T-helper 2 cell (primary cell): ENCODE data around the gene ST6GAL1.

Source experiments
- DNase-seq, 5 experiments: peaks; one replicate each; pipeline versions ENCODE4 v3.0.0 to v3.0.0-alpha.2; 2012 to 2022

The ST6GAL1 gene

GRCh38 chr3:186917512-186918312 lies 12.6 kb upstream of the ST6GAL1 start:
- DNase-seq = no peak

DNA sequence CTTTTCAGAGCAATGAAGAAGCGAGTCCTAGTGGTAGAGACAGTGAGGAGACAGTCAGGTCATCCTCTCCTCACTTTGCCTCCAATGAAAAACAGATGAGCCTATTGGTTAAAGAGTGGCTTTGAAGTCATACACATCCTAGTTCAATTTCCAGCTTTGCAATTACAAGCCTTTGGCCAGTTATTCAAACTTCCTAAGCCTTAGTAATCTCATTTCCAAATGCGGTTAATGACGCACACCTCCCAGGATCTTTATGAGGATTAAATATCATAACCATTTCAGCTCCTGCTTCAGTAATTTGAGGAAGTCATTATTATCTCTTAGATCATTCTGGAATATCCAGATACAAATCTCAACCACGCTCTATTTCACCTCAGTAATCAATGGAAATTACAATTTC lies 10.0 kb upstream of the ST6GAL1 start:
- DNase-seq = no peak

DNA sequence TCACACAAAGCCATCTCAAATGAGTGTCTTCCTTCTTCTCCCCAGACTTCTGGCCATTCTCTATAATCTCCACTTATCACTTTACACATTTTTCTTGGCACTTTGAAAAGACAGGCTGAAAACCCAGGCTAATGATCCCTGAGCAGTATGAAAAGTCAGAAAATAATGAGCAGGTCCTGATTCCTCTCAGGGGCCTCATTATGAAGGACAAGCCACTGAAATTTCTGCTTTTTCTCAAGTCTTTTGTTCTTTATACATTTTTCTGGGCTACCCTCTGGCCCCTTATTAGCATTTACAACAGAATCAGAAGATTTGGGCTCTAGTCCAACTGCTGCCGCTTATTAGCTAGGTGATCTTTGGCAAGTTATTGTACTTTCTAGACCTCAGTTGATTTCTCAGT lies 9.5 kb upstream of the ST6GAL1 start:
- DNase-seq = no peak

- DNase-seq = no peak
These were observed 8.7 kb upstream of the ST6GAL1 start for GRCh38 chr3:186921578-186921977.

DNA sequence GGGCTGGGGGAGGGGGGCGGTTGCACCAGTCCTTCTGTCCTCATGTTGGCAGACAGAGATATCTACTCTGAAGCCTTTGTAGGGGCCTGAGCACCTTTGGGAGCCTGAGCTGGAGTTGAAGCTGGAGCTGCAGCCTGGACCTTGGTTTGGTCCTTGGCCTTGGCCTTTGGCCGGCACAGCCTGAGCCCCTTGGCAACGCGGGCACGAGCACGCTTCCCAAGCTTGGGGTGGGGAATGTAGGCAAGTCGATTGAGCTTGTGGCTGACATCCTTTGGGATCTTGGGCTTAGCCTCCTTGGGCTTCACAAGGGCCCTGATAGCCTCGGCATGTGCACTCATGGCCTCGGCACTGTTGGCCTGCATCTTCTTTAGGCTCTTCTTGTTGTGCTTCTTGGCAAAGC lies 8.1 kb upstream of the ST6GAL1 start:
- DNase-seq = no peak

- no peak for DNase-seq
These were observed 7.5 kb upstream of the ST6GAL1 start for GRCh38 chr3:186922790-186923189.

GRCh38 chr3:186923241-186923640 lies 7.1 kb upstream of the ST6GAL1 start:
- no peak for DNase-seq

- DNase-seq = no peak
These were observed 4.5 kb upstream of the ST6GAL1 start for GRCh38 chr3:186925826-186926225.

DNA sequence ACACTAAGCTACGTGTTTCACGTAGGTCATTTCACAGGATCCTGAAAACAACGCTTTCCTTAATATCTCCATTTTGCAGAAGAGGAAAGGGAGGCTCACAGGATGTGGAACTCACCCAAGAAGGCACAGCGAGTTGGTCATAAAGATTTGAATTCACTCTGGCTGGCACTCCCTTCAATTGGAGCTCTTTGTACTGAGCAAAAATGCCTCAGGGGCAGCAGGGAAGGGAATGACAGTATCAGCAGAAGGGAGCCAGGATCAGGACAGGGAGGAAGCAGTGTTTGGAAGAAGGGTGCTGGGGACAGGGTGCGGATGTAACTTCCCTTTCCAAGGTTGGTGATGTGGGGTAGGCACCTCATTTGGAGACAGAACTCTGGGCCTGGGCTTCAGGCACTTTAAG lies 1.1 kb upstream of the ST6GAL1 start:
- DNase-seq = no peak

- DNase-seq = no peak
These were observed 641 bp upstream of the ST6GAL1 start for GRCh38 chr3:186929685-186930084.

GRCh38 chr3:186930641-186931531 lies 560 bp downstream of the ST6GAL1 start:
- peak; percentile 30 to 87 (median 49) for DNase-seq

- peak; percentile 17 to 96 (median 63) for DNase-seq
These were observed 1.4 kb downstream of the ST6GAL1 start for GRCh38 chr3:186931532-186932280.

DNA sequence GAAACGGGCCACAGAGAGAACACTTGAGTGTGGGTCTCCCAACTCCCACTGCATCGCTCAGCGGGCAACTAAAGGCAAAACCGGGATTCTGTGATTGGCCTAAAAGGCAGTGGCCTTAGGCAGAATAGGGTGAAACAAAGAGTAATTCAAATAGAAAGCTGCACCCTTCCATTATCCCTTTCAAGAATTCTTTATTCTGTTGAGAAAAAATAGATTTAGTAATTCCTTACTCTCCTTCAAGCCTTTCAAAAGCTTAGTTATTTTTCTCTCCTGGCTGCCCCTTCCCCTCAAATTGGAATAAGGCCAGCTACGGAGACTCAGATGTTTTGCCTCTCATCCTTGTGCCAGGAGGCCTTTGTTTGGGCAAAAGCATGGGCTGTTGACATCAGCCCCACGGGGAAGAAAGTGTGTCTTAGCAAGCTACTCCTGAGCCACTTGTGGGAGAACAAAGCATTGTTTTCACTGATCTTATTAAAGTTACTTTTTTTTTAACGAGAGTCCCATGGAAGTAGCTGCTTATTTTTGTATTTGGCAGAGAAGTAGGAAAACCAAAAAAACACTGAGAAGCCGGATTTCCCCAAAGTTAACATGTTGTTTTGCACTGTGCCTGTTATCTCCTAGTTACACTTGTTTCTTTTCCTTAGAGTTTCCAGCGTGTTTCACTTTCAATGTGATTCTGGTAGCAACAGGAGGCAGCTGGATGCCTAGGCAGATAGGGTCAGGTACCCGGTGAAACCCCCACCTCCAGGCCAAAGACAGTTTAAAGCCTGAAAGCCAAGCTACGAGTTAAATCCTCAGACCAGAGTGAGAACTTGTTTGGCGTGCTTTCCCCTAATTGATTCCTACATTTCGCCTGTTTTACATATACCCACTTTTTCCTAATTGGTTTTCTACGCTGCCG lies 2.2 kb downstream of the ST6GAL1 start:
- DNase-seq = no peak

GRCh38 chr3:186933816-186934215 lies 3.5 kb downstream of the ST6GAL1 start:
- no peak for DNase-seq

- no peak for DNase-seq
These were observed 4.8 kb downstream of the ST6GAL1 start for GRCh38 chr3:186935133-186935532.

GRCh38 chr3:186937017-186937875 lies 6.9 kb downstream of the ST6GAL1 start:
- DNase-seq = no peak

GRCh38 chr3:186938716-186939115 lies 8.4 kb downstream of the ST6GAL1 start:
- DNase-seq = no peak

- no peak for DNase-seq
These were observed 9.2 kb downstream of the ST6GAL1 start for GRCh38 chr3:186939536-186939935.

DNA sequence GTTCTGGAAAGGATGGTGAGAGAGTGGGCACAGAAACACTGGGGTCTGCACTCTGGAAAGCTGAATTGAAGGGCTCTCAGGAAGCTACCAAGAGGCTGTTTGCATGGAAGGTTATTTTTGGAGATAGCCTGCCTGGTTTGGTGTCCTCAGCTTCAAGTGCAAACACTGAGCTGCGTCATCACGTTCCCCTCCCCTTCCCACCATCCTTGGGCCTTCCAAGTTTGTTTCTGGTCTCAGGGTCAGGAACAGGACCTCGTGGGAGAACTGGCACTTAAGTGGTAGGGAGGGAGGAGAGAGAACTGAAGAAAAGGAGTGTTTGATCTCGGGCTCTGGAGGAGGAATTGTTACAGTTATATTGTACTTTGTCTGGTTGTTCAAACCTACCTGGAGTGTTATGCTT lies 10.6 kb downstream of the ST6GAL1 start:
- DNase-seq = no peak

- no peak for DNase-seq
These were observed 11.8 kb downstream of the ST6GAL1 start for GRCh38 chr3:186942168-186942567.

GRCh38 chr3:186945255-186945823 lies 15.0 kb downstream of the ST6GAL1 start:
- DNase-seq = no peak
